Astrocyte (in vitro differentiated cells and primary cell): ENCODE results near the gene PRKAG2. TPM values are rescaled to one million over a fixed set of nuclear protein-coding genes. Genes with fewer than 3 reads are reported as not detected.

Experiments
- DNase-seq: peaks from one replicate; pipeline ENCODE4 v3.0.0-alpha.2; 2010; ENCODE audit warnings: low read depth
- FAIRE-seq: peaks from 2 replicates; lab custom pipeline; 2011; peaks lifted over from hg19 to GRCh38; lab: Jason Lieb, UNC
- H2AFZ ChIP-seq: 2 replicates; pipeline ENCODE4 v1.6.0; 2012; ENCODE audit warnings: low read depth, low read length, inconsistent platforms
- H3K27ac ChIP-seq: 2 replicates; pipeline ENCODE4 v1.5.1; 2011; ENCODE audit warnings: low read depth, low read length, inconsistent platforms
- H3K27me3 ChIP-seq: 2 replicates; pipeline ENCODE4 v1.6.0; 2011; ENCODE audit warnings: low read length, inconsistent platforms; ENCODE audit not compliant: insufficient read depth
- H3K36me3 ChIP-seq: 2 replicates; pipeline ENCODE4 v1.5.1; 2011; ENCODE audit warnings: low read length, inconsistent platforms; ENCODE audit not compliant: insufficient read depth
- H3K4me1 ChIP-seq: 2 replicates; pipeline ENCODE4 v1.5.1; 2011; ENCODE audit warnings: low read length, inconsistent platforms; ENCODE audit not compliant: insufficient read depth
- H3K4me2 ChIP-seq: 2 replicates; pipeline ENCODE4 v1.6.0; 2012; ENCODE audit warnings: low read length, inconsistent platforms
- H3K4me3 ChIP-seq: 2 replicates; pipeline ENCODE4 v1.5.1; 2011; ENCODE audit warnings: low read depth, mild to moderate bottlenecking, low read length, inconsistent platforms; ENCODE audit not compliant: insufficient read depth
- H3K79me2 ChIP-seq: 2 replicates; pipeline ENCODE4 v1.6.0; 2012; ENCODE audit warnings: mild to moderate bottlenecking, low read length, inconsistent platforms; ENCODE audit not compliant: insufficient read depth
- H3K9ac ChIP-seq: 2 replicates; pipeline ENCODE4 v1.6.0; 2012; ENCODE audit warnings: mild to moderate bottlenecking, low read length, inconsistent platforms
- H3K9me3 ChIP-seq: 2 replicates; pipeline ENCODE4 v1.5.1; 2012; ENCODE audit warnings: low read depth, mild to moderate bottlenecking, low read length, inconsistent platforms; ENCODE audit not compliant: insufficient read depth
- H4K20me1 ChIP-seq: 2 replicates; pipeline ENCODE4 v1.6.0; 2012; ENCODE audit warnings: low read length, inconsistent platforms; ENCODE audit not compliant: insufficient read depth
- H3K27ac Mint-ChIP-seq: one replicate; pipeline ENCODE4 v1.8.0; 2021; ENCODE audit warnings: mild to moderate bottlenecking, mixed read lengths; ENCODE audit not compliant: unreplicated experiment
- H3K27me3 Mint-ChIP-seq: one replicate; pipeline ENCODE4 v1.8.0; 2021; ENCODE audit warnings: low read depth, mixed read lengths; ENCODE audit not compliant: unreplicated experiment
- H3K36me3 Mint-ChIP-seq: one replicate; pipeline ENCODE4 v1.8.0; 2021; ENCODE audit warnings: low read depth, mixed read lengths; ENCODE audit not compliant: unreplicated experiment
- H3K4me1 Mint-ChIP-seq: one replicate; pipeline ENCODE4 v1.8.0; 2021; ENCODE audit warnings: low read depth, mixed read lengths; ENCODE audit not compliant: unreplicated experiment
- H3K4me3 Mint-ChIP-seq: one replicate; pipeline ENCODE4 v1.8.0; 2021; ENCODE audit warnings: mild to moderate bottlenecking, moderate library complexity, mixed read lengths; ENCODE audit not compliant: unreplicated experiment
- H3K9me3 Mint-ChIP-seq: one replicate; pipeline ENCODE4 v1.8.0; 2021; ENCODE audit warnings: mild to moderate bottlenecking, mixed read lengths; ENCODE audit not compliant: unreplicated experiment
- CTCF ChIP-seq: IDR thresholded peaks from 2 replicates; pipeline ENCODE4 v1.5.1; 2011; ENCODE audit warnings: low read depth, mild to moderate bottlenecking, inconsistent platforms, low read length, moderate library complexity; ENCODE audit not compliant: insufficient read depth
- EZH2 ChIP-seq: IDR thresholded peaks from 2 replicates; pipeline ENCODE4 v1.6.1; 2012; ENCODE audit warnings: mild to moderate bottlenecking, low read length, inconsistent platforms; ENCODE audit not compliant: insufficient read depth
- total RNA-seq: library from RNA; stranded (reverse); gene quantifications from 2 replicates; pipeline ENCODE4 v1.2.1, GENCODE V29; 2021

Gene PRKAG2
- total RNA-seq, 1 donor from 2014 or later = 40.7 TPM

DNA sequence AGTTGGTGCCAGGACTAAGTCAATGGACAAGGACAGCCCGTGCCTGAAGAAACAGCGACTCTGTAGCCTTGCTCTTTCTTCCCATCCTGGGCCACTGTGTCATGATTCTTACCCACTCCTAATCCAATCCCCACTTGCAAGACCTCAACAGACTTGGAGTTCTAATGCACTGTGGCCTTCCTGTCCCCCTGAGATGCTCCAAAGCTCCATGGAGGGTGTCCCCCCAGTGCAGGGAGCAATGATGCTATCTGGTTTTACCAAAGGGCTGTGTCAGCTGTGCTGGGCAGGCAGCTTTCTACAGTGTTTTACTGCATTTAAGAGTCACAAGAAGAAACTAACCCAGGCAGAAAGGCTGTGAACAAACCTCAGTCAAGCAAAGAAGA is 108.1 kb downstream of the PRKAG2 start:
- no peak for TF ChIP-seq CTCF
- TF ChIP-seq EZH2 = no peak
- Mint-ChIP-seq H3K27ac (no peak overlapping the region), H3K4me3 (no peak overlapping the region), H3K9me3 (peaks cover 6% of the 10 kb centered on the region), H3K36me3 (no peaks in the 10 kb centered on the region), H3K27me3 (peaks cover 47% of the 10 kb centered on the region), H3K4me1 (peaks cover 4% of the 10 kb centered on the region)
- no peaks in the 10 kb centered on the region for H3K4me1 ChIP-seq
- H3K36me3 ChIP-seq = no peaks in the 10 kb centered on the region
- peaks cover 19% of the 10 kb centered on the region for H3K27me3 ChIP-seq
- H3K4me3 ChIP-seq = no peak overlapping the region
- H3K9ac ChIP-seq = no peak overlapping the region
- H4K20me1 ChIP-seq = no peaks in the 10 kb centered on the region
- H3K9me3 ChIP-seq = no peaks in the 10 kb centered on the region
- FAIRE-seq (no peak), DNase-seq (no peak)
- no peak overlapping the region for H2AFZ ChIP-seq
- no peak overlapping the region for H3K4me2 ChIP-seq
- no peak overlapping the region for H3K27ac ChIP-seq
- H3K79me2 ChIP-seq = no peaks in the 10 kb centered on the region

GRCh38 chr7:151767557-151767956 is 109.4 kb downstream of the PRKAG2 start:
- no peaks in the 10 kb centered on the region for H3K79me2 ChIP-seq
- H3K4me3 ChIP-seq = no peak overlapping the region
- H2AFZ ChIP-seq = no peak overlapping the region
- H3K27ac Mint-ChIP-seq = no peak overlapping the region
- H3K27me3 Mint-ChIP-seq = peaks cover 52% of the 10 kb centered on the region
- no peak overlapping the region for H3K27ac ChIP-seq
- FAIRE-seq (no peak), DNase-seq (no peak)
- no peaks in the 10 kb centered on the region for H4K20me1 ChIP-seq
- H3K36me3 ChIP-seq = no peaks in the 10 kb centered on the region
- H3K9ac ChIP-seq = no peak overlapping the region
- H3K27me3 ChIP-seq = peaks cover 26% of the 10 kb centered on the region
- peaks cover 4% of the 10 kb centered on the region for H3K4me1 Mint-ChIP-seq
- H3K4me3 Mint-ChIP-seq = no peak overlapping the region
- no peaks in the 10 kb centered on the region for H3K4me1 ChIP-seq
- TF ChIP-seq EZH2 = no peak
- TF ChIP-seq CTCF = no peak
- H3K9me3 ChIP-seq = no peaks in the 10 kb centered on the region
- H3K4me2 ChIP-seq = no peak overlapping the region
- H3K9me3 Mint-ChIP-seq = peaks cover 9% of the 10 kb centered on the region
- H3K36me3 Mint-ChIP-seq = peaks cover 2% of the 10 kb centered on the region

DNA sequence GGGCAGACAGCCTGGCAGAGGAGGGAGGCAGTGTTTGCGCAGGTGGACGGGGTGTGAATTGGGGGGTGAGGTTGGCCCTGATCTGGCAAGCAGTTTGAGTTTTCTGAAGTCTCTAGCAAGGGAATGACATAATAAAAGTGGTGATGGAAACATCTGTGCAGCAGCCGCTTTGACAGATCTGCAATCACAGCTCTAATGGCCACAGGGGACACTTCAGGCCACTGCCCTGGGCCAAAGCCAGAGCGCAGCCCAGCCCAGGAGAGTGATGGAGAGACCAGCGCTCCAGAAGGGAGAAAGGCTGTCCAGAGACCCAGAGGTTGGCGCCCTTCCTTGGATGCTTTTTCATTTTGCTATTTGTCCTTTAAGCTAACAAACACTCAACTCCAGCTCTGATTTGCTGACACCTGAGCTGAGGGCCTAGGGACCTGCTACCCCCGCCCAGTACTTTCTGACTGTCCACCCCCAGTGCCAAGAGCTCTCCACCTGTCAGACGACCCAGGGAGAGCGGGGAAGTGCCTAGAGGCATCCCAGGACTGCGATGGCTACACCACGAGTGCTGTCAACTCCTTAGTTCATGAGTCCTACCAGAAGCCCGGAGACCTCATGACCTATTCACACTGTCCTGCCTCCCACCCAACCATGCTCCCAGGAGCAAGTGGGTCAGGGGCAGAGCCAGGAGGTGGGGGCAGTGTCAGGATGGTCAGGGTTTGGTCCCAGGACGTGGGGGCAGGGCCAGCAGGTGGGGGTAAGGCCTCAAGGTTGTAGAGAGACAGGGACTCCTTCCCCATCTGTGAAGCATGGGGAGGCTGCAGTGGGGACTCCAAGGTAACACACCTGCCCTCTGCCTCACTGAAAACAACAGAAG is 112.6 kb downstream of the PRKAG2 start:
- DNase-seq = no peak
- no peak overlapping the region for H3K27ac Mint-ChIP-seq
- Histone ChIP-seq H3K36me3 (no peaks in the 10 kb centered on the region), H3K9me3 (no peaks in the 10 kb centered on the region), H2AFZ (no peak overlapping the region), H3K27ac (no peak overlapping the region), H3K4me1 (no peaks in the 10 kb centered on the region), H3K9ac (no peak overlapping the region), H3K27me3 (peaks cover 25% of the 10 kb centered on the region), H4K20me1 (no peaks in the 10 kb centered on the region), H3K4me3 (no peak overlapping the region), H3K79me2 (no peaks in the 10 kb centered on the region), H3K4me2 (no peak overlapping the region)
- FAIRE-seq = no peak
- TF ChIP-seq EZH2 (no peak), CTCF (no peak)
- peaks cover 2% of the 10 kb centered on the region for H3K36me3 Mint-ChIP-seq
- H3K9me3 Mint-ChIP-seq = peaks cover 13% of the 10 kb centered on the region
- no peak overlapping the region for H3K4me3 Mint-ChIP-seq
- peaks cover 50% of the 10 kb centered on the region for H3K27me3 Mint-ChIP-seq
- peaks cover 4% of the 10 kb centered on the region for H3K4me1 Mint-ChIP-seq
